Suppressor macrophage (primary cell): ENCODE measurements around the gene NTNG1.
"Not testable (repeated sequence)": the region's sequence is repeated elsewhere in the genome, so short reads cannot be mapped to it uniquely, and the experiment has no call there.

Experiments
- DNase-seq, 4 experiments: peaks; one replicate each; pipeline ENCODE4 v3.0.0-alpha.2; 2020 to 2022

The NTNG1 gene

DNA sequence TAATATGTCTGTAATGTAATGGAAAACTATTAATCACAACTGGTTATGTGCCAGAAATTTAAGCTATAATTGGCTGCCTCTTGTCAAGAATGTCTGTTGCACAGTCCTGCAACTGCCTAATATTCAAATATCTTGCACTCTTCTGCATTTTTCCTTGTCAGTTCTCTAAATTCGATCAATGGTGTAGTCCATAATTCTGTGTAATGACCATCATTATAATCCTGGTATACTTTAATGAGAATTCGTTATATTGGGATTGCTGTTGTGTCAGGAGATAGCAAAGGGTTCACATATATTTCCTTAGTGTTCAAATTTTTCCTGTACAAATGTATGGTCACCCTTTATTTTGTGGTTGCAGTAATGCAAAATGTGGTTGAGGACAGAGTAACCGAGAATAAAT is 4.8 kb downstream of the NTNG1 start:
- DNase-seq = no peak

- DNase-seq = no peak
These were observed 7.0 kb downstream of the NTNG1 start for GRCh38 chr1:107147843-107148242.

DNA sequence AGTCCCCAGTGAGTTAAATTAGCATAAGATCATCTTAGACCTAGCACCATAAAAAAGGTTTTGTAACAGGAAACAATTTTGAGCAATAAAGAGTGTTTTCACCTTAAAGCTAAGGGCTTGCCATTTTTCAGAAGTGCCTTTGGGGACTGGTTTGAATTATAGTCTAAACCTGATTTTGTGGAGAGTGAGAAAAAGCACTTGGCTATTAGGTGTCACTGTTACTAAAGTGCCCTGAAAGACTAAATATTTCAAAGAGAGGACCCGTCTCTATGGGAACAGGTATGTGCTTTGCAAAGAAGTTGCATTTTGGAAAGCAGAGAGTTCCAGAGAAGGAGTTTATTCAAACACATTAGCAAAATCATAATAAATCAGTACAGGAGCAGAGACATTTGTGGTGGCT is 9.1 kb downstream of the NTNG1 start:
- no peak for DNase-seq

GRCh38 chr1:107151295-107151694 is 10.5 kb downstream of the NTNG1 start:
- no peak for DNase-seq

DNA sequence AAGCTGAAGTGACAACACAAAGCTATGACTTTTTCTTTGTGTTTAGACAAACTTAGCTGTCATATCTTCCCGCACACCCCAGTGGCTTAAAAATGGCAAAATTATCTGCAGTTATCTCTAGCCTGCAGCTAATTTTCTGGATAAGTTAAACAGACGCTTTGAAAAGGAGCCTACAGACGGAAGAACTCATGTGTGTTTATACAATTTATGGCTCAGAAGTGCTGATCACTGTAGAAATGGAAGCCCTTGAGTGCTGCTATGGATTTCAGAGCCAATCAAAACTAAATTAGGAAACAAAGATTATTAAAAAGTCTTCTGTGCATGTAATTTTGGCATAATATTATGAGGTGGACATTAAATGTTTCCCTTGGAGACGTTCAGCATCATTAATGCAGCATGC is 11.6 kb downstream of the NTNG1 start:
- no peak for DNase-seq

GRCh38 chr1:107153014-107153413 is 12.2 kb downstream of the NTNG1 start:
- no peak for DNase-seq

GRCh38 chr1:107158496-107158895 is 17.7 kb downstream of the NTNG1 start:
- no peak for DNase-seq

- DNase-seq = no peak
These were observed 18.2 kb downstream of the NTNG1 start for GRCh38 chr1:107158991-107159390.

GRCh38 chr1:107162745-107163144 is 21.9 kb downstream of the NTNG1 start:
- DNase-seq = no peak

- not testable (repeated sequence) for DNase-seq
These were observed 24.1 kb downstream of the NTNG1 start for GRCh38 chr1:107164901-107165300.

DNA sequence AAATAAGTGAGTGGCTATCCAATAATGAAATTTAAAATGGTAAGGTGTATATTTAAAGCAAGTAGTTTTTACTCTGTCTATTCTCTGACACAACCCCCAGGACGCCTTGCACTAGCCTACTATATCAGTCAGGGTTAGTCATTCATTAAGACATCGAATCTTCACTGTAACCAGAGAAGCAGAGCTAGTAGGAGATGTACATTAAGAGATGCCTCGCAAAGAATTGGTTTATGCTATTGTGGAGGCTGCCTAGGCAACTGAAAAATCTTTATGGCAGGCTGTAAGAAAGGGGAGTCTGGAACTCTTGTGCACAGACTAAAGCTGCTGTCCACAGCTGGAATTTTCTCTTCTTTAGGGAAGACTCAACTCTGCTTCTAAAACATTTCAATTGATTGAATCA is 28.8 kb downstream of the NTNG1 start:
- no peak for DNase-seq

DNA sequence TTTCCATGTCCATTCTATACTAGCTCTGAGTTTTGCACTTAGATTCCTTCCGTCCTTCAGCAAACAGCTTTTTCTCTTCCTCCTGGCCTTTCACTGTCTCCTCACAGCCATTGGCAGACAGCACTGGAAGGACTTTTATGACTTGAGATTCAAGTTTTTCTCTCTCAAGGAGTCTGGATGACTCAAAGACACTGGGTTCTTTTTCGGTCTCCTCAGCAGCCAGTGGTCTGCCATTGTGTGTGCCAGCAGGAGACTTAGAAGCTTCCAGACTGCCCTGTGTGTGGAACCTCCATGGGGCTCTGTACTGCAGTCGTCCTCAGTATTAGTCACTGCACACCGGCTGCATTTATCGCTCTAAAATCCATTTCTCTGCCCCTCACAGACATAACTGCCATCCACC is 30.5 kb downstream of the NTNG1 start:
- DNase-seq = no peak

DNA sequence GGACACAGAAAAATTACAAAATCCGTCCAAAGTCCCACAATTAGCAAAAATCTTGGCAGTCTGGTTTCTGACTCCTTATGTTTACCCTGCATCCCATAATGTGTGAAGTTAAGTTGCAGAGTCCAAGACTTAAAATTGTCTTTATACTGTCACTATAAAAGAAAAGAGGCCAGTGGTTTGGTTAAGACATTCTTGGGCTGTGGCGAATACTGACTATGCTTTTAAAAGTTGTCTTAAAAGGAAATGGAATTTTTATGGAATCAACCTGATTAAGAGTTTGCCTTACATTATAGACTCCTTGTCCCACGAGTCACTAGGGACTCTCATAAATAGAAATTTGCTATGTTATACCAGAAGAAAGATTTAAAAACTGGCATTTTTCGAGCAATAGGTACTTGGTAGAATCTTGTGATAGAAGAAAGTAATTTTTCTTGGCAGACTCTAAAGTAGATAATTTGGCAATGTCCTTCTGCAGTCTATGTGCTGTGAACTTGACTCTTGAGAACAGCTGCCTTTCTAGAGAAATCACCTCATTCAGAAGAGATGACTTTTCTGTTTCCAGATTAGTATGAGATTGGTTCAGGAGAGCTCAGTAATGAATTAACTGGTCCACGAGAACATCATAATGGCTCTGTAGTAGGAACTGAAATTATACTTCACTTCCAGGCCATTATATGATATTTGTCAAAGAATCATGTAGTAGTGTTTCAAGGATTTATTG is 31.8 kb downstream of the NTNG1 start:
- DNase-seq = no peak

DNA sequence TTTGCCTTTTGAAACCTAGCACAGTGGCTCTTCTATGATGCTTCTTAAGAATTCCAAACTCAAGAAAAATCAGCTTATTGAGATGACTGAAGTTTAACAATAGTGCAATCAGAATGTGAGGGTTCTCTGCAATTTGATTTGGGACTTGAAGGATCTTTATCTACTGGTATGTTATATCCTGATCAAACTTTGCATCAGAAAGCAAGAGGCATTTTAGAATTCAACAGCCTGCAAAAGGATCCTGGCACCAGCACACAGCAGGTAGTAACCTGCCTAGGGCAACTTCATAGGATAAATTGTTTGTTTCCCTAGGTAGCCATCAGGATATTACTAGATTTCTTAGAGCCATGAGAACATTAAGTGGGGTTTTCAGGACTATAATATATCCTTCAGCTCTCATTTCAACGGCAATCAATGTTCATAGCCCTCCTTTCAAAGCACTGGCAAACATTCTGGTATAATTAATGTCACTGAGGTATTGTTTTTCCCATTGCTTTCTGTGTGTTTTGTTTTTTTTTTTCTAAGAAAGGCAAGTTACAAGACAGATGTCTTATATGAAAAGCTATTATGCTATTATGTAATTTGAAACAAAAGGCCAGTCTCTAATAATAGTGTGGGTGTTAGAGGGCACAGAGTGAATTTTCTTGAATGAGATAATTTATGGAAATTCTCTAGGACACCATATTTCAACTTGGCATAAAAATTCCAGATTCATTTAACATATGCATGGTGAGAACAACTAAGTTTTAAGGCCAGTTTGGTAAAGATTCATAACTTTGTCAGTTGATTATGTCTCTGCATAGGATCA is 34.5 kb downstream of the NTNG1 start:
- no peak for DNase-seq

GRCh38 chr1:107181253-107181969 is 40.6 kb downstream of the NTNG1 start:
- DNase-seq = no peak

DNA sequence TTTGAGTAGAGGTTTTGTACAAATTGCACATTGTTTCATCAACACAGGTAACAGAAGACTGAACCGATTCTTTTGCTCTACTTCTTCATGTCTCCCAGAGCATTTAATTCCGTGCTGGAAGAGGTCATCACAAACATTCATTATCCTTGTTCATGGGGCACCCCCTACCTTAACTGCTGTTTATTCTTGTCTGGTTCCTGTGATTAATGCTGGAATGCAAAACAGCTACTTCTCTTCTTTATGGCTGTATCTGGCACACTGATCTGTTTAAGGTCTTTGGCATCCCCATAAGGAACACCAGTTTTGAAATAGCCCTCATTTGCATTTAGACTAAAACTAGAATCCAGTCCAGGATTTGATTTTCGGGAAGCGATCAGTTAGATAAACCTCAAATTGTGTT is 42.2 kb downstream of the NTNG1 start:
- DNase-seq = no peak

DNA sequence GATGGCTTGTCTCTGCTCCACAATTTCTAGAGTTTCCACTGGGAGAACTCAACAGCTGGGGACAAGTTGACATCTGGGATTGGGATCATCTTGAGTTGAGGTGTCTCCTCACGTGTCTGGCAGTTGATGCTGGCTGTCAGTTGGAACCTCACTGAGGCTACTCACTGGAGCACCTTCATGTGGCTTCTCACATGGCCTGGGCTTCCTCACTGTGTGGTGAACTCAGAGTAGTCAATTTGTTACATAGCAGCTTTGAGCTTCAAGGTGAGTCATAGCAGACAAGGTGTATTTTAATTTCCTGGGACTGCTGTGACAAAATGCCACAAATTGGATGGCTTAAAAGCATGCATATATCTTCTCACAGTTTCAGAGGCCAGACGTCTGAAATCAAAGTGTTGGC is 44.0 kb downstream of the NTNG1 start:
- no peak for DNase-seq

DNA sequence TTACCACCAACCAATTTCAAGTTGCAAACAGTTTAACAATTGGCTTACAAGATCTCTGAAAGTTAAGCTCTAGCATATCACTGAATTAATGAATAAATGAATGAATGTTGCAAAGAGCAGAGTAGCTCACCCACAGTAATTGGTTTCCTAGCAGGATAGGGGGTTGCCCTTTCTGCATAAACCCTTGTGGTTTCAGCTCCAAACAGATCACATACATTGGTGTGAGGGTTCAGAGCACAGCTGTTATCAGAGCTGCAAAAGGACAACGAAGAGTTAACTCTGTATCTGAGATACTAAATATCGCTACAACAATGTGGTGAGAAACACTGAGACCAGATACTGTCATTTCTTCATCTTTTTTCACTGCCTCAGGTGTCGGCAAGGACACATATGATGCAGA is 46.6 kb downstream of the NTNG1 start:
- no peak for DNase-seq

DNA sequence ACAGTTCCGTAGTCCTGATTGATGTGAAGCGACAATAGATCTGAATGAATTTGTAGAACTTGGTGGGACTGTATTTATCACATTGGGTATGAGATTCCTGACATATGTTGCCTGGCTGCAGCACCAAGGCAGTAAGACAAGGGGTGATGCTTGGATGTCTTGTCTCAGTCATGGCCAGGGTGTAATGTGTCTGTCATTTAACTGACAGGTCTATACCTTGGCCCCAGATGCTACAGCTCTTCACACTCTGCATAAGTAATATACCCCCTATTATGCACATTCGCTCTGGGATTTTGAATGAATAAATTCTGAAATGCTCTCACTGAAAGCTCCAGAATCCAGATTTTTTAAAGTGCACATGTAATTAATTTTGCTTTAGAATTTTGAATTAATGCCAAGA is 47.3 kb downstream of the NTNG1 start:
- no peak for DNase-seq

DNA sequence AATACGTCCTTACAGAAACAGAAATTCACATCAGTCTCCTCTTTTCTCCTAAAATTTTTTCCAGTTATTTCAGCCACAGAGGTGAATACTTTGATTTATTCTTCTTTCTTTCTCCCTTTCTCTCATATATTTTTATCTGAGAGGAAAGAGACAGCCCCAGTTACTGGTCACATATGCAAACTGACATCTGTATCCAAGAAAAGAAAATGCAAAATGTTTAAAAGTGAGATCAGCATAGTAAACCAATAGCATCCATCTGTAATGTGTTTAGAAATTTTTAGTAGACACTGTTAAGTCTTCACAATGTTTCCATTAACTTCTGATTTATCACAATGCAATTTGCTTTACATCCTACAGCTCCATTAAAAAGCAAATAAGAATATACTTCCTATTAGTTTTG is 53.5 kb downstream of the NTNG1 start:
- no peak for DNase-seq

- DNase-seq = no peak
These were observed 54.6 kb downstream of the NTNG1 start for GRCh38 chr1:107195476-107195875.

- DNase-seq = peak; percentile 9 to 50 (median 32)
These were observed 56.2 kb downstream of the NTNG1 start for GRCh38 chr1:107196973-107197562.

DNA sequence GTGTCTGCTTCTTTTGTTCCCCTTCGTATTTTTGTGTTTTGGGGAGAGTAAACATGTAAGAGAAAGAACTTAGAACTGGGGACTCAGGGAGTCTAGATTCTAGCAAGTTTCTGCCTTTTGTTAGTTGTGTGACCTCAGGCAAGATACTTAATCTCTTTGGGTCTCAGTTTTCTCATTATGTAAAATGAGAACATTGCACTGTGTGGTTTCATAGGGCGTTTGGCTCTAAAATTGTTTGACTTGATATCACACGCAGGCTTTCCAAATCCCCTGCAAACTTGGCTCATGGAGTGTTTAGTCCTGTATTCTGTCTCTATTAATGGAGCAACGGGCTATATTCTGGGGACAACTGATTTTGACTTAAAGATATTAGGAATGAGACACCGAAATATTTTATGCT is 57.7 kb downstream of the NTNG1 start:
- no peak for DNase-seq
